GM18526 (cell line): Measurements from ENCODE around the gene IKZF2.

Experiments
- POLR2A ChIP-seq: IDR thresholded peaks from 3 replicates; pipeline ENCODE4 v1.6.1; 2011; ENCODE audit not compliant: insufficient read length; ENCODE audit errors: extremely low read depth

The IKZF2 gene

DNA sequence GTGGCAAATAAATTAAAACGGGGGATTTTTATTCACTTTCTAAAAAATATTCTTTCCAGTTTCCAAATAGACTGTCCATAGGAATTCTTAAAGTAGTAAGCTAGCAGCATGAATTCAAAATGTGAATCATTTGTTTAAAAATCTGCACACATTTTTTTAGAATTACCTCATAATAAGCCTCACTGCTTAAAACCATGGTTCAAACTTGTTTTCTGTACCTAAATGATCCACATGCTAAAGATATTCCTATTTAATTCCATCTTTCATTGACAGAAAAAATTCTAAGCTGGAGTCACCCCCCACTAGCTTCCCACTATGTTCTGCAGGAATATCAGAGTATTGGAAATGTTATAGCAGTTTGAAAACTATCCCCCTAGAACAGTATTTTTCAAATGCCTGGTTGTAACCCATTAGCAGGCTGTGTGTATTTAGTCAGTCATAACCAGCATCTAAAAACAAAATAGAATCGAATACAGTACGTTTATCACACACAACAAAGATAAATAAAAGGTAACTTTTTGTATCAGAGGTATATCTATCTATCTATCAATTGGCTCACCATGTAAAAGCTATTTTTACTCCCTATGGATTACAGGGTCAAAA is 11.2 kb upstream of the IKZF2 start:
- TF ChIP-seq POLR2A: no peak

DNA sequence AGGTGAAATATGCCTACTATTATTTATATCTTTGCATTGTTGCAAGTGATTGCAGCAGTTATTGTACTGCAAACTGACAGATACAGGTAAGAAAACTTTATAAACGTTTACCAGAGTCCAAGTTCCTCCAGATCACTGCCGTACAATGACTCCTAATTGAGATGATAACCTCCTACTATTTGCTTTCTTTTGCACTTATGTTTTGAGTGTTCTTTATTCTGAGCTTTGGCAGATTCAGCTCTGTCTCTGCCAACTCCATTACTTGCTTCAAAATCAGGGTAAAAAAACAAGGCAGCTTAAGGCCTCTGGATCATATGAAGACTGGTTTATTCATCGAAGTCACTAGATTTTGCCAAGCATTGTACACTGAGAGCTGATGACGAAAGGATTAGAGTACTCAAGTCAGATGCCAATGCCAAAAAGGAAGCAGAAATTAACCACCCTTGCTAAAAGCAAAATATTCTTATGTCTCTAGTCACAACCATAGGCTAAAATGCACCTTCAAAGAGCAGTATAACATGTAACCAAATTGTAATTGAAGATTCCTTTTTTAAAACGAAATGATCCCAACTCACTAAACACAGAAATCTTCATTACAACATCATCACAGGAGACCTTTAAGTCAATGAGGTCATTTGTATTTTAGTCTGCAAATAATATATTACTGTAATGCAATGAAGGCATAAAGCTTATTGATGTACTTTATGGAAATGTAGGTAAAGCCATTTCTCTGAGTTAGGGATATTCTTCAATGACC is 10.5 kb upstream of the IKZF2 start:
- TF ChIP-seq POLR2A: no peak

DNA sequence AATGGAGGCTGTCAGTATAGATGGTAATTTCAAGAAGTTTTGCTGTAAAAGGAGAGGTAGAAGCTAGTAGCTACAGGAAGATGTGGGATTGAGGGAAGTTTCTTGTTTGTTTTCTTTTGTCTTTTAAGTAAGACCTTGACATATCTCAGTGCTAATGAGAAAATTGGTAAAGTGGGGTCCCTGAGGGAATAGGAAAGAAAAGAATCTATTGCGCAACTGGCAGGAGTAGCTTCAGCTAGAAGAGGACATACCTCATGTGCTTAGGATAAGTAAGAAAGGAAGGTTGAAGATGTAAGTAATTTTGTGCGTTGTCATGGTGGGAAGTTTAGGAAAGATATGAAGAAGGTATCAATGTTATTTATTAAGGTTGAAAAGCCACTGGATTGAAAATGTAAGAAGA is 8.4 kb upstream of the IKZF2 start:
- no peak for TF ChIP-seq POLR2A

DNA sequence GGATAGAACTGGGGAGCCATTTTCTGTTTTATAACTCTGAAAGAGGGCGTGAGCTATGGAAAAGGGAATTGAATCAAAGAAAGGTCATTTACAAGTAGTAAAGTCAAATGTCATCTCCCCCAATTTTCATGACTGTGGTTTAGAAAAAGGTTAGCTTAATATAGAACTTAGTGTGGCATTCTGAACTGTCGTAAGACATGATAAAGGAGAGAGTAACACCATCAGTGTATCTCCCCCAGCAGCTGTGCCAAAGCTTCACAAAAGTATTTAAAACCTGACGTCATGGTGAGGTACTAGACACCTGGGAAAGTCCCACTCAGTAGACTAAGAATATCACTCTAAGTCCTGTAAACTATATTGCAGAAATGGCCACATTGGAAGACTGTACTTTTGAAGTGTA is 5.8 kb upstream of the IKZF2 start:
- TF ChIP-seq POLR2A: no peak

- no peak for TF ChIP-seq POLR2A
Measured at GRCh38 chr2:213156717-213157116, 5.3 kb upstream of the IKZF2 start.

- TF ChIP-seq POLR2A: no peak
Measured at GRCh38 chr2:213152888-213153287, 1.5 kb upstream of the IKZF2 start.

GRCh38 chr2:213152065-213152794 is 818 bp upstream of the IKZF2 start:
- TF ChIP-seq POLR2A: peak; percentile 9

DNA sequence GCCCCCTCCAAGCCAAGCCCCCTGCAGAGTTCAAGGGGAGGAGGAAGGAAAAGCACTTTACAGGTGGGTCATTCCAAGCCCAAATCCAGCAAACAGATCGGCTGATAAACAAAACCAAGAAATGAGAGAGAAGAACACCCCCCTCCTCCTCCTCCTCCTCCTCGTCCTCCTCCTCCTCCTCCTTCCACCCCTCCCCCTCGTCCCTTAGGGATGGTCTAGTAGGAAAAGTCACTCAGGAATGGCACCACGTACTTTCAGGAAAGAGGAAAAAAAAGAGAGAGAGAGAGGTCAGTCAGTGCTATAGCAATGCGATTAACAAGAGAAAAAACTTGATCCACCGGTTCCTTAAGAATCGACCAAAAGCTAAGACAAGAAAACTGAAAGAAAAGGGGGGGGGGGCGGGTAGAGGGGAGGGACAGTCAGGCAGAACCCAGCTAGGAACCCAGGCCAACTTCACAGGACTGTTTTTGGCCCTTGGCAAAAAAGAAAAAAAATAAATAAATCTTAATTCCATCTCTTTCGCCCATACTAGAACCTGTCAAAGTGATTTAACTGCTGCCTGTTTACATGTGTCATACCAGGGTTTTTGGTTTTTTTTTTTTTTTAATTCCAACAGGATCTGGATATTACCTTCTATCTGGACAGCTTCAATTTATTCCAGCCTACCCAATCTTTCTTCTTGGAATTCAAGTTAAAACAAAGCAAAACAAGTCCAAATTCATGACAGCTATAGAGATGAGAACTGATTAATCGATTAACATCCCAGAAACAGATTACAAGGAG is 906 bp downstream of the IKZF2 start:
- TF ChIP-seq POLR2A: no peak

DNA sequence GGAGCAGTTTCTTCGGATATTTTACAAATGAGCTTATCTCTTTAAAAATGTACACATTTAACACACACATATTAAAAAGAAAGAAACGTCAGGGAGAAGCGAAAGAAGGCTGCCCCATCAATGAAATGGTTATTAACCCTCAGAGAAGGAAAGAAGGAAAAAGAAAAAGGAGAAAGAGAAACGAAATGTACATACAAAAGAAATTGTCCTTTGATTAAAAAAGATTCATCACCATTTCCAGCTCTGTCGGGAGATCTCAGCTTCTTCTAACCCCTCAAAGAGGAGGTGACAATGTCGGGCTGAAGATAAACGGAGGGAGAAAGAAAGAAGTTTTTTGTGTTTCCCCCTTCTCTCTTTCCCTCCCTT is 1.5 kb downstream of the IKZF2 start:
- TF ChIP-seq POLR2A: no peak

GRCh38 chr2:213149294-213149875 is 2.0 kb downstream of the IKZF2 start:
- no peak for TF ChIP-seq POLR2A

DNA sequence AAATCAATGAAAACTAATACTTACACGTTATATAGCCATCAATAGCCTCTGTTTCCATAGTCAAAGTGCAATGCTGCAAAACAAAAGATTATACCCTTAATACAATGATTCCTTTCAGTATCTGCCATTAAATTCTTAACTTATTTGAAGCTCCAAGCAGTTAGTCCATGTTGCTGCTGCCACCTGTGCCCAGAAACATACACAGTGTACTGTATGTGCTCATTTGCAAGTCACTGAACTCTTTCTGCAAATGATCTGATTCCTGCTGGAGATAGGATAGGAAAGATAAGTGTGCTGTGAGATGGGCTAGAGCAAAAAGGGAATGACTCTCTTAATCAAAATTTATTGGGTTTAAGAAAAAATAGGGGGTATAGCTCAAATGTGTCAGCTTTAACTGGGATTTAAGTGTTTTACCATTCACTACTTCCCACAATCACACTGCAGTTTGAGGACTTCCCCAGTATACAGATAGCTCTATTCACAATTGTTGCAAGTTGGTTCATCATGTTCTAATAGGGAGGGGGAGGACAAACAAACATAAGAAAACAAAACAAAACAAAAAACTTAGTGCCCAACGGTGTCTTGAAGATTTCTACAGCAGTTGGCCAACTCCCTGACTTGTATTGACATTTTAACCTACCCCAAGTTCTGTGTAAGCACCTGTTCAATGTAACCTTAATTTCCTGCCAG is 2.7 kb downstream of the IKZF2 start:
- no peak for TF ChIP-seq POLR2A

- TF ChIP-seq POLR2A: no peak
Measured at GRCh38 chr2:213147538-213147937, 3.9 kb downstream of the IKZF2 start.

DNA sequence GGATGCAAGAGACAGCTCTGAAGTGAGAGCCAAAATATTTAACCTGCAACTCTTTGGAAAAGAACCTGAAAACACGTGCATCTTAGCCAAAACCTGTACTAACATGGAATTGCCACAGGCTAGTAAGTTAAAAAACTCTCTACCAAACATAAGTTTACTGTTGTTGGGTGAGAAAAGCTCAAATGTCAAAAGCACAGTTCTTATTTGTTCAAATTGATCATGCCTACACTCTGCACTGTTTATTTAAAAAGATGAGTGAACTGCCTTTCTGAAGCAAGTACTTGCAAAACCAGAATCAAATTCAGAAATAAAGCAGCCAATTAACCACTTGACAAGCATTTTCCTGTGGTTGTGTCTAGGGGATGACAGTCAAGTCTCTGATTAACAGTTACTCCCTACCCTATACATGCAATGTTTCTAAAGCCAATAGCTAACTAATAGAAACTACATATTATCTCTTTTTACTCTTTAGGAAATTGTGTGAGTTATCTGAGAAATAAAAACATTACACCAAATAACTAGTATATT is 5.6 kb downstream of the IKZF2 start:
- no peak for TF ChIP-seq POLR2A

- TF ChIP-seq POLR2A: no peak
Measured at GRCh38 chr2:213137064-213137463, 14.3 kb downstream of the IKZF2 start.
